Measurements from ENCODE around the gene APRT. TPM values are rescaled to one million over a fixed set of nuclear protein-coding genes. Genes with fewer than 3 reads are reported as not detected.

Gene APRT
- total and polyA plus RNA-seq, 10 of the 15 experiments (the other 5 are each of a cell fraction or from before 2014, with no cell fraction given), result 30.6 to 495 (median 166) TPM

GRCh38 chr16:88828711-88829110 lies 17.0 kb upstream of the APRT start:
- no peaks in the 10 kb centered on the region for H3K4me1 ChIP-seq (ENCODE audit: control insufficient read depth, insufficient read depth, low read length)

GRCh38 chr16:88827727-88828126 lies 16.0 kb upstream of the APRT start:
- in situ Hi-C loops (cut with MboI), result no loop called here
- ChIA-PET SMC1A (ENCODE audit: uncharacterized antibody, unreplicated experiment) (no interaction called here), CTCF (no interaction called here), POLR2A (no interaction called here), RAD21 (ENCODE audit: unreplicated experiment) (no interaction called here)
- Histone ChIP-seq H3K27me3 (replicated peaks in 1 of 2; ENCODE audit: control insufficient read depth in 2 of 2, insufficient read depth in 2 of 2, low read length in 1 of 2) (no peaks in the 10 kb centered on the region), H3K27ac (ENCODE audit: control insufficient read depth, insufficient read depth) (no peak overlapping the region), H3K9ac (ENCODE audit: control insufficient read depth, insufficient read depth, low read length) (no peak overlapping the region), H3K79me2 (ENCODE audit: control insufficient read depth, insufficient read depth, low read length) (no peaks in the 10 kb centered on the region), H3K36me3 (ENCODE audit: control insufficient read depth in 2 of 2, insufficient read depth in 2 of 2, low read length in 1 of 2) (no peaks in the 10 kb centered on the region), H3K4me1 (ENCODE audit: control insufficient read depth, insufficient read depth, low read length) (no peaks in the 10 kb centered on the region), H3K4me3 (no peak overlapping the region), H3K9me3 (replicated peaks; ENCODE audit: control insufficient read depth, insufficient read depth, low read length) (no peaks in the 10 kb centered on the region), H4K20me1 (ENCODE audit: control insufficient read depth, insufficient read depth) (no peaks in the 10 kb centered on the region), H2AFZ (ENCODE audit: control insufficient read depth, low read depth, low read length) (no peak overlapping the region), H3K4me2 (ENCODE audit: control insufficient read depth, insufficient read depth) (no peak overlapping the region)
- WGBS (ENCODE audit: insufficient coverage, insufficient replicate concordance, low lambda C conversion rate, missing lambda C conversion rate), result 92% methylated on average over 19 of the region's 21 CpGs
- ATAC-seq, result no peak
- no peak for FAIRE-seq
- no peak for DNase-seq (ENCODE audit: low read depth, low spot score)
- BruUV-seq (replicated peaks), result no TSS peak
- no peak for TF ChIP-seq BMI1 (IDR thresholded peaks at IDR 0.05; ENCODE audit: borderline replicate concordance)
- intact Hi-C loops (cut with micrococcal nuclease; ENCODE audit: unreplicated experiment), result no loop called here

More at GRCh38 chr16:88828711-88829110, 17.0 kb upstream of the APRT start:
- 74% methylated on average over 24 of the region's 24 CpGs for WGBS (ENCODE audit: insufficient coverage, insufficient replicate concordance, low lambda C conversion rate, missing lambda C conversion rate)
- FAIRE-seq (no peak), ATAC-seq (no peak), DNase-seq (ENCODE audit: low read depth, low spot score) (no peak)
- ChIA-PET RAD21 (ENCODE audit: unreplicated experiment) (no interaction called here), CTCF (no interaction called here), POLR2A (no interaction called here), SMC1A (ENCODE audit: uncharacterized antibody, unreplicated experiment) (no interaction called here)
- Histone ChIP-seq H3K9ac (ENCODE audit: control insufficient read depth, insufficient read depth, low read length) (no peak overlapping the region), H3K36me3 (ENCODE audit: control insufficient read depth in 2 of 2, insufficient read depth in 2 of 2, low read length in 1 of 2) (no peaks in the 10 kb centered on the region), H3K4me2 (ENCODE audit: control insufficient read depth, insufficient read depth) (no peak overlapping the region), H4K20me1 (ENCODE audit: control insufficient read depth, insufficient read depth) (no peaks in the 10 kb centered on the region), H3K27ac (ENCODE audit: control insufficient read depth, insufficient read depth) (no peak overlapping the region), H3K79me2 (ENCODE audit: control insufficient read depth, insufficient read depth, low read length) (no peaks in the 10 kb centered on the region), H2AFZ (ENCODE audit: control insufficient read depth, low read depth, low read length) (no peak overlapping the region), H3K27me3 (replicated peaks in 1 of 2; ENCODE audit: control insufficient read depth in 2 of 2, insufficient read depth in 2 of 2, low read length in 1 of 2) (no peaks in the 10 kb centered on the region), H3K4me3 (no peak overlapping the region), H3K9me3 (replicated peaks; ENCODE audit: control insufficient read depth, insufficient read depth, low read length) (no peaks in the 10 kb centered on the region)
- in situ Hi-C loops (cut with MboI) (no loop called here), intact Hi-C loops (cut with micrococcal nuclease; ENCODE audit: unreplicated experiment) (no loop called here)
- no peak for TF ChIP-seq RCOR1 (conservative IDR thresholded peaks at IDR 0.05; ENCODE audit: low read depth, low read length)
- BruUV-seq (replicated peaks), result no TSS peak

Measured in GM12878 (cell line).